Germinal center (tissue), 1 donor: ENCODE measurements around the gene FSTL4.
A peak's percentile ranks its signal among the peaks of the same experiment; 100 is the strongest.
"Not testable (repeated sequence)": the region's sequence is repeated elsewhere in the genome, so short reads cannot be mapped to it uniquely, and the experiment has no call there.

Experiments
- DNase-seq: peaks from one replicate; pipeline ENCODE4 v3.0.0; 2012; ENCODE audit warnings: mixed read lengths, low spot score

The FSTL4 gene

GRCh38 chr5:133552925-133553525, 59.3 kb downstream of the FSTL4 start:
- DNase-seq: peak; percentile 69

- no peak for DNase-seq
These were observed 65.8 kb downstream of the FSTL4 start for GRCh38 chr5:133546500-133546899.

GRCh38 chr5:133544346-133544745, 68.0 kb downstream of the FSTL4 start:
- no peak for DNase-seq

GRCh38 chr5:133539818-133540217, 72.5 kb downstream of the FSTL4 start:
- no peak for DNase-seq

GRCh38 chr5:133538718-133539117, 73.6 kb downstream of the FSTL4 start:
- DNase-seq: no peak

GRCh38 chr5:133535241-133535929, 77.0 kb downstream of the FSTL4 start:
- not testable (repeated sequence) for DNase-seq

- no peak for DNase-seq
These were observed 77.8 kb downstream of the FSTL4 start for GRCh38 chr5:133534566-133534965.

- no peak for DNase-seq
These were observed 78.8 kb downstream of the FSTL4 start for GRCh38 chr5:133533541-133533940.

- DNase-seq: no peak
These were observed 80.7 kb downstream of the FSTL4 start for GRCh38 chr5:133531594-133531993.

GRCh38 chr5:133531178-133531577, 81.2 kb downstream of the FSTL4 start:
- no peak for DNase-seq

GRCh38 chr5:133530270-133530669, 82.1 kb downstream of the FSTL4 start:
- no peak for DNase-seq

- DNase-seq: no peak
These were observed 83.5 kb downstream of the FSTL4 start for GRCh38 chr5:133528841-133529240.

GRCh38 chr5:133527311-133527710, 85.0 kb downstream of the FSTL4 start:
- DNase-seq: no peak

- no peak for DNase-seq
These were observed 86.0 kb downstream of the FSTL4 start for GRCh38 chr5:133526368-133526767.

GRCh38 chr5:133525126-133525525, 87.2 kb downstream of the FSTL4 start:
- no peak for DNase-seq

- DNase-seq: no peak
These were observed 87.7 kb downstream of the FSTL4 start for GRCh38 chr5:133524666-133525065.

GRCh38 chr5:133523961-133524586, 88.3 kb downstream of the FSTL4 start:
- DNase-seq: no peak

- DNase-seq: no peak
These were observed 89.2 kb downstream of the FSTL4 start for GRCh38 chr5:133523013-133523658.

- DNase-seq: no peak
These were observed 90.5 kb downstream of the FSTL4 start for GRCh38 chr5:133521801-133522200.

- no peak for DNase-seq
These were observed 91.2 kb downstream of the FSTL4 start for GRCh38 chr5:133520991-133521706.

- DNase-seq: no peak
These were observed 92.3 kb downstream of the FSTL4 start for GRCh38 chr5:133520062-133520461.

- DNase-seq: no peak
These were observed 93.2 kb downstream of the FSTL4 start for GRCh38 chr5:133519191-133519590.
